GM18909 (cell line): Measurements from ENCODE around the gene FARP1.

Source experiments
- ATAC-seq: cut with Tn5 transposase; IDR thresholded peaks from one replicate; pipeline ENCODE4 v1.9.1; 2021; ENCODE audit warnings: mild to moderate bottlenecking; ENCODE audit not compliant: unreplicated experiment, poor library complexity

The FARP1 gene

DNA sequence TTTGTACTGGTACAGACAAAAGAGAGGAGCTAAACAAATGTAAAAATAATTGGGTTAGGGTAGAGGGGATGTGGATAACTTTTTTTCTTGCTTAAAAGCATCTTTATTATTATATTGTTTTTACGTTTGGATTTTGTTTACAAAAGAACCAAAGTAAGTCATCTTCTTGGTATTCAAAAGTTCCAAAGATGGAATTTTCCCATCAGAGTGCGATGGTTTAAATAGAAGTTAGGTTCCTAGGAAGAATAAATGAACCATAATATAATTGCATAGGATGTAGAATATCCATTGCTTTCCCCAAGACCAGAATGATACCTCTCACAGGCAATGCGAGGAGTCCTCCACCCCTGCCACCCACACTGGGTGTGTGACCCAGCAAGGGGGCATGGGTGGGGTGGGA is 133.6 kb downstream of the FARP1 start:
- no peak for ATAC-seq

GRCh38 chr13:98278068-98278724 is 135.3 kb downstream of the FARP1 start:
- no peak for ATAC-seq

DNA sequence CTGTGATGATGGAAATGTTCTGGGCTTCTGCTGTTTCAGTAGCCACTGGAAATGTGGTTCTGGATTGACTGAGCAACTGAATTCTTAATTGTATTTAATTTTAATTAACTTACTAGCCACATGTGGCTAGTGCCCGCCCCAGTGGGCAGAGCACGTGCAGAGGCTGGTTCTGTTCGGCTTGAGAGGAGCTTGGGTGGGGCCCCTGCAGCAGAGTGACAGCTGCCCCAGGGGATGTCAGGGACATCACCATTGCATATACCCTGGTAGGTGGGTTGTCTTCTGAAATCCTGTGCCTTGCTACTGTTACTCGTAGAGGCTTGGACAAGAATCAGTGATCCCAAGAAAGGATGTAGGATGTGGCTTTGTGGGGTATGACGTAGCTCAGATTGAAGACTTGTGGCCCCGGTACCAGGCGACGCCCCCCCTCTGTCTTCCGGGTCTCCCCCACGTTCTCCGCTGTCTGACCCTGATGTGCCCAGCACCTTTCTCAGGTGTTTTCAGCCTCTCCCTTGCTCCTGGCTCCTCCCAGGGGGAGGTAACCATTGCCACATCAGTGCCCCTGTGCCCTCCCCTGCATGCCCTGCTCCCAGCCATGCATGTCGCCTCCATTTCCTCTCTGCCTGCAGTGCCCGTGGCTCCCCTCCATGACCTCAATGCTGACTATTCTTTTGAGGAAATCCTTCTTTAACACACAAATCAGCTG is 136.7 kb downstream of the FARP1 start:
- ATAC-seq, result peak; percentile 91

- ATAC-seq, result no peak
Measured at GRCh38 chr13:98280176-98280510, 137.2 kb downstream of the FARP1 start.

DNA sequence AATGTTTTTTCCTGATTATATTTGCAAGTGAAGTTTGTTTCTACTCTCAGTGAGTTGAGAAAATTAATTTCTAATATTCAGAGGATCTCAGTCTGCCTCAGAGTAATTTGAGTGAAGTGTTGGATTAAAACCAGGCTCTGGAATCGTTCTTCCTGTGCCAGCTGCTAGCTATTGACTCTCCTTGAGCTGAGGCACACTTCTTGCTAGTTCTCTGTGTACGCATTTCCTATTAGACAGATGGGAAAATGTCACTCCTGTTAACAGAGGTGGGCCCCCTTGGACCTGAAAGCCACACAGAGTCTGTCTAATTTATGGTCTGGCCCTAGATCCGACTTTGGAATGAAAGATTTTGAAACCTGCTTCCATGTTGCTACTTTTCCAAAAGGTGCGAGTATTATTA is 141.8 kb downstream of the FARP1 start:
- no peak for ATAC-seq

- no peak for ATAC-seq
Measured at GRCh38 chr13:98285317-98285716, 142.4 kb downstream of the FARP1 start.

DNA sequence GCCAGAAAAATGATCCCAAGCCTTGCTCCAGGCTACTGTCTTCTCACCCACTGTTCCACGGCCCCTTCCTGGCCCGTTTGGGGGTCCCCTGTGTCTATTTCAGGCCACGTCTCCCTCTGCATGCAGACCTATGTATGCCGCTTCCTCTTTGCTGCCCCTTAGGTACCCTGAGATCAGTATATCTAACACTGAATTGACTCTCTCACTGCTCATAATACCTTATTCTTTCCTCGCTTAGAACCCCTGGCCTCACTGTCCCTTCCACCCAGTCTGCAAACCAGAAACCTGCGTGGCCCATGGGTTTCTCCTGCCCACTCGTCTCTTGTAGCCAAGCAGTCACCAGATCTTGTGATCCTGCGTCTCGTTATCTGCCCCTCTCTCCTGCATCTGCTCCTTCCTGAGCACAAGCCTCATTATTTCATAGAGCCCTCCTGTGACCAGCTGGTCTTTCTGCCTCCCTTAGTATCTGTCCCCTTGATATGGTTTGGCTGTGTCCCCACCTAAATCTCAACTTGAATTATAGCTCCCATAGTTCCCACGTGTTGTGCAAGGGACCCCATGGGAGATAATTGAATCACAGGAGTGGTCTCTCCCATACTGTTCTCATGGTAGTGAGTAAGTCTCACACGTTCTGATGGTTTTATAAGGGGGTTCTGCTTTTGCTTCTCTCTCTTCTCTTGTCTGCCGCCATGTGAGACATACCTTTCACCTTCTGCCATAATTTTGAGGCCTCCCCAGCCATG is 143.1 kb downstream of the FARP1 start:
- no peak for ATAC-seq

DNA sequence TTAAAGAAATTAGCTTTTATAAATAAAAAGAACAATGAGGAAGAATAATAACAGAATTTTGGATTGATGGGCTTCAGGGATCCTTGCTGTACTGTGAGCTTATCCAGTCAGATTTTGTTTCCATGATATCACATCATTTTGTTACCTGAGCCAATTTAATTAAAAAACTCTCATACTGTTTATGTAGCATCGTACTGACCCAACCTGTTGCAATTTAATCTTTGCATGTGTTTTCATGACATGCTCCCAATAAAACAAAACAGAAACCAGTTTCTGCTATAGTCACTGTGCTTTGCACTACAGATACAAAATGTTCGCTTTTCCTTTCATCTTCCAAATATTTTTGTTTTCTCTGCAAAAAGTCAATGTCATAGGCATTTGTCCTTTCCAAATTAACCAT is 143.9 kb downstream of the FARP1 start:
- no peak for ATAC-seq

DNA sequence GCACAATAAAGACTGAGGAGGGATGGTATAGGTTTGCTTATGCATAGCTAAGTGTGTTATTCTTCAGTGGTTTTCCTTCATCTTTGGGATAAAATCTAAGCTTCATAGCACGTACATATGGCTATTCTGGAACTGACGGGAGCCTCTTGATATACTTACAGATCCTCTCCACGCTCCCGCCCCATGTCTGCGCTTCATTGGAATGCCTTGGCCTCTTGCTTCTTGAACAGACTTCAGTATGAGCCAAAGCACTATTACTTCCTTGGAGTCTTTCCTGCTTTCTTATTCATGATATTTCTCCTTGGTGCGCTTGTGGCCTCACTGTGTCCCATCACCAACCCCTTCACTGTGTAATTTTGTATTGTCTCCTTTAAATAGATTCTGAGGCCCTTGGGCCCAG is 145.3 kb downstream of the FARP1 start:
- ATAC-seq, result no peak

GRCh38 chr13:98289339-98289945 is 146.5 kb downstream of the FARP1 start:
- no peak for ATAC-seq

DNA sequence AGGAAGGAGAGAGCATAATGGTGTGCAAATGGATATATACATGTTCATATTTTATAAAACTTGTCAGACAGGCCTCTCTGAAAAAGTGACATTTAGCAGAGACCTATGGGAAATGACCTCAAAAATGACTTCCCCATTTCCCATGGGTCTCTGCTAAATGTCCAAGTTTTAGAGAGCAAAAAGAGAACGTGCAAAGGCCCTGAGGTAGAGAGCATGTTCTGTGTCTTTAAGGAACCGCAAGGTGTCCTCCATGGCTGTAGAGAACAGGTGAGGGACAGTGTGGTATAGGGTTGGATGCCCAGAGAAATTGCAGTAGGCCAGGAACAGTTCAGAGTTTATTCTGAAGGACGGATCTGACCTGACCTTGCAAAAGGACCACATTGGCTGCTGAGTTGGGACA is 147.4 kb downstream of the FARP1 start:
- ATAC-seq, result no peak

- no peak for ATAC-seq
Measured at GRCh38 chr13:98291658-98292057, 148.8 kb downstream of the FARP1 start.

DNA sequence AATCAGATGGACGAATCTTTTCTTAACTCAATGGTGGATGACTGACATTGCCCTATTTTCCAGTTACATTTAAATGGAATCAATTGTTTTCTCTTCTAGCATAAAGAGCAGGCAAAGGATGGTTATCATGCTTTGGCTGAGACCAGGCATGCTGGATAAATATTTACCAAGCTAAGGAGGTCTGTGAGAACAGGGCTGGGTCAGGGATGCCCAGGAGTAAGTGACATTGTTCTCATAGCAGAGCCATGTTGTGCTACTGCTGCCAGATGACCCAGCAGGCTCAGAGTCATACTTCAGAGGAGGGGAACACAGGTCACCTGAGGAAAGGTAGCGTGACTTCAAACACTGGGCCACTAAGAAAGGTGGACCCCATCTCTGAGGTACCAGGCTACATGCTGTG is 150.2 kb downstream of the FARP1 start:
- ATAC-seq, result no peak

DNA sequence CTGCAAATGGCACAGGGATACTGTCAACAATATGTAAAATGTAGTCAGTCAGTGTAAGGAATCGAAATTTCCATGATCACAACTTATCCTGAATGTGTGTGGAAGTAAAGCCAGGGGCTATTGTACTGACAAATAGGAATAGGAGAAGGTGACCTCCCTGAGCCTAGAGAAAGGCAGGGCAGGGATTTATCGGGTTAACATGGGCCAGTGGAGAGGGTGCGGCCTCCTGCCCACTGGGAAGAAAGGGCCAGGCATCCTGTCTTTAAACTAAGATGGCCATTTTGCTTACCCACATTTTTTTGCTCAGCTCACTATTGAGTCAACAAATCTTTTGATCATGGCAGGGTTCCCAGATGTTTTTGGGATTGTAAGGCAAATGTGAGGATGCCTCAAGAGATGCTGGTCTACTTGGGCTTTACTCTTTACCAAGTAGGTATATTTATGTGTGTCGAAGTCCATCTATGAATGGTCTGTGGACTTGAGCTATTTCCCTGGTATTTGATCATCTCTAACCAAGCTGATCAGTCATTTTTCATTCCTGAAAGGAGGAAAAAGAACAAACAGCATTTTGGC is 150.8 kb downstream of the FARP1 start:
- ATAC-seq, result no peak

DNA sequence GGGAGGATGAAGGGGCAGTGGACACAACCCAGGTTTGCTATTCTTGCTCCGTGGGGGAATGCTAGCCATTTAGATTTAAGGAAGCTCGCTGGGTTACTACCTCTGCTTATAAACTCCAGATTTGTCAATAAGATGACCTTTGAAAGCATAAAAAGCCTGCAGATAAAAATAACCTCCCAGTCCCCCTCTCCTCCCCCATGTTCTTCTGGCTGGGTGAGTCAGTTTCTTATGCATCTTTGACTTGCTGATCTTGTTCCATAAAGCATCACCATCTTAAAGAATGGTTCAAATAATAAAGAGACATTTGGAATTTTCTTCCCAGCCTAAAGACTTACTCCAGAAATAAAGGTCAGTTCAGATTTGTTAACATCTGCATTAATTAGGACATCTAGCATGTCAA is 152.5 kb downstream of the FARP1 start:
- ATAC-seq, result no peak

GRCh38 chr13:98297051-98297450 is 154.2 kb downstream of the FARP1 start:
- ATAC-seq, result no peak

- no peak for ATAC-seq
Measured at GRCh38 chr13:98297745-98298144, 154.9 kb downstream of the FARP1 start.

GRCh38 chr13:98298599-98298998 is 155.7 kb downstream of the FARP1 start:
- no peak for ATAC-seq

DNA sequence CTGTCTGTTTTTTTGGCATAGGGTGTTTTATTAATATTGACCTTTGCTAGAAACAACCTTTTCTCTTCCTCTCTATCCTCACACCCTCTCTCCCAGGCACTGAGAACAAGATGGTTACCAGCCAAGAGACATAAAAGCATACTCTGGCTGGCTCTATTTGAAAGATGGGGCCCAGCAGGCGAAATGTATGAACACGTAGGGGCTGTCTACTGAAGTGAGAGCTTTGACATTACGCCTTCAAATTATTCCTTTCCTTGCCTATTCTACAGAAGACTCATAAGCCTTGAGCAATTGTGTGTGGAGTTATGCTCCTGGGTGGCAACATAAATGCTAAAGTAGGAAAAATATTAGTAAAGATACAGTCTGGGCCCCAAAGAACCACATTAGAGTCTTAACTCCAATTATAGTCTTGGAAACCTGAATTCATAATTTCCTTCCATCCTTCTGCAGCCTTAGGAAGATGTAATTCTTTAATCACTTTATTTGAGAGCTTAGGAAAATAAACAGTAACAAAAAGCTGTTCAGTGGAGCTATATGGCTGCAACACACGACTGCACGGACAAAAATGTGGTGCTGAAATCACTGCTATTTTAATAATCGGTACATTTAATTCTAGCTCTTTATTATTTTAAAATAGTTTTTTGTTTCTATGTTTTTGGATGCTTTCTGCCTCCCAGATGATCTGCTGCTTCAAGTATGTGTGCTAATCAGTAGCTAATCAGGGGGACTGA is 156.5 kb downstream of the FARP1 start:
- no peak for ATAC-seq

GRCh38 chr13:98299966-98300350 is 157.1 kb downstream of the FARP1 start:
- ATAC-seq, result no peak
